ENCODE data around the gene DLGAP1.

Gene DLGAP1

DNA sequence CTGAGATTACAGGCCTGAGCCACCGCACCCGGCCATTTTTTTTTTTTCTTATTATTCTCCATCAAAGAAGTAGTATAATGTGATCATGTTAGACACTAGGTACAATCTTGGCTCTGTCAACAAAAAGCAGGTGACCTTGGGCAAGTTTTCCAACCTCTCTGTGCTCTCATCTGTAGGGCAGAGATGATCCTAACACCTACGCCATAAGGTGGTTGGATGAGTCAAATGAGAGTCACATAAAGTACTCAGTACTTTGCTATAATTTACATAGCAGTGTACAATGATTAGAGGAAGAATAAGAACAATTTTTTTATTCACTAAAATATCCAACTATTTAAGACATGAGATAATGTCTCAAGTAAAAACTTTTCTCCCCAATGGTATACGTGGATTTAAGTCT lies 876.5 kb downstream of the DLGAP1 start:
- no peak for DNase-seq (ENCODE audit: low read depth in 1 of 2, low spot score in 1 of 2)

- DNase-seq (ENCODE audit: low read depth in 1 of 2, low spot score in 1 of 2): no peak
Measured at GRCh38 chr18:3577281-3577855, 877.7 kb downstream of the DLGAP1 start.

- no peak for DNase-seq (ENCODE audit: low read depth in 1 of 2, low spot score in 1 of 2)
Measured at GRCh38 chr18:3572761-3573160, 882.3 kb downstream of the DLGAP1 start.

DNA sequence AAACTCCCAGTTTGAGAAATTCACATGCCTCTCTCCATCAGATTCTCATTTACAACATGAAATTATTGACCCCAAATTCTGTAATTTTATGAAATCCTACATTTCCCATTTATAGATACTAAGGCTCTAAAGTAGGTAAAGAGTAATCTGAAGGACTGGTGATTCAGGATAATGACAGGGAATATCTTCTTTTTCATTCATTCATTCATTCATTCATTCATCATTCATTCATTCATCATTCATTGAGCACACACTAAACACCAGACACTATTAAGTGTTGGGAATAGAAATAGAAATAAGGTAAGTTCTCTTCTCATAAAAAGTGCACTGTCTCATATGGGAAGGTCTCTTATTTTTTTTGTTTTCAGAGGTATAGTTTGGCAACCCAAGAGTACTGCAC lies 888.3 kb downstream of the DLGAP1 start:
- DNase-seq (ENCODE audit: low read depth in 1 of 2, low spot score in 1 of 2): no peak

GRCh38 chr18:3560755-3561154 lies 894.4 kb downstream of the DLGAP1 start:
- DNase-seq (ENCODE audit: low read depth in 1 of 2, low spot score in 1 of 2): no peak

DNA sequence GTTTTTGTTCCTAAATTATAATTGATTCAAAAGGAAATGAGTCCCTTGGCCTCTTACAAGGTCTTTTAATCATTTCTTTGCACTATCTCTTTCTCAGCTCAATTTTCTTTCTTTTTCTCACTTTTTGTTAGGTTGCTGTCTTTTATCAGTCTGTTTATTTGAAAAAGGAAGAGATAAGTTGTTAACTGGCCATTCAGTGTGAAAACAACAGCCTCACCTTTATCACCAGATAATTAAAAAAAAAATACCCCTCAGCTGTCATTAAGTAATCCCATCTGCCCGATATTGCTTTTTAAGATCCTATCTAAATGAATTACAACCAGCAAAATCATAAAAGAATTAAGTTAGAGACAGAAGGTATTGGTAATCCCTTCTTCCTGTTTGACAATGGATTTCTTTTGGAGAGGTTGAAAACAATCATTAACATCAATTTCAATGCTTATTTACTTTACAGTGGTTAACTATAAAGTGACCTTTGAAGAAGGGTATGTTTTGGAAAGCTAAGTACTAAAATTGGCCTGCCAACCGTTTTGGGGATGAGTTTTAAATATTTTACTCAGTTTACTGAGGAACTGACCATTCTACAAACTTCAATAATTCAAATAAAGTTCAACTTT lies 900.2 kb downstream of the DLGAP1 start:
- no peak for DNase-seq (ENCODE audit: low read depth in 1 of 2, low spot score in 1 of 2)

DNA sequence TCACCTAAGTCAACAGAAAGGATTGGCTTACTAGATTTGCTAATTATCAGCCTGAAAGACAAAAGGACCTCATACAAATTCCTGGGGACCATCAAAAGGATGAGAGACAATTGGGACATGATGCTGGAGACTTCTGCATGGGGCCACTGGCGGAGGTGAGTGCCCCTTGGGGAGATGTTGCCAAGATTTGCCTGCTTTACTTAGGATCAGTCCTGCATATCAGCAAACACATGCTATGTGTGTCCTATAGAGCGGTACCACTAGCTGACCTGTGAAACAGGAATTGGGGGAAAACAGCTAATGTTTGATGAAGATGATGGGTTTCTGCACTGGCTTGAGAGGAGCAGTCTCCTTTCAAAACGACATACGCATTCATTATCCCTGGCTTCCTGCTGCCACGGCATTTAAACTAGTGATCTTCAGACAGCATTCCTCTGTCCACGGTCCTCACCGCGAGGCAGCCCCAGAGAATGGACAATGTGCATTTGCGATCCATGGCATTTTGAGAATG lies 901.0 kb downstream of the DLGAP1 start:
- no peak for DNase-seq (ENCODE audit: low read depth in 1 of 2, low spot score in 1 of 2)

DNA sequence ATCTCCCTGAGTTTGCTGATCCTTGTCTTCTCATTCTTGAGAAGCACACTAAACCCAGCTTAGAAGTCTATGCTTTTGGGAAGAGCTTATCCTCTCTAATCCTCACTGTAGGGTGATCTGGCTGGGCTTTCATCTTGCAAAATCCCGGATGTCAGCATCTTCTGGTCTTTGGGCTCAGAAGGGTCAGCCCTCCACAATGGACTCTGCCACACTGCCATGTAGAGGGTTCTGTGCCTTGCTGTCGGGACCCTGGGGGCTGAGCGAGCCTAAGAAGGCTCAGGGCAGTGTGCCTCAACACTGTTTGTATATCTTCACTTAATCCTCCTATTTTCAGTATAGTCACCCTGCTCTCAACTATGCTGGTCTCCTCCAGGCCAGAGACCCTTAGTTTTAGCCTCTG lies 902.8 kb downstream of the DLGAP1 start:
- no peak for DNase-seq (ENCODE audit: low read depth in 1 of 2, low spot score in 1 of 2)

DNA sequence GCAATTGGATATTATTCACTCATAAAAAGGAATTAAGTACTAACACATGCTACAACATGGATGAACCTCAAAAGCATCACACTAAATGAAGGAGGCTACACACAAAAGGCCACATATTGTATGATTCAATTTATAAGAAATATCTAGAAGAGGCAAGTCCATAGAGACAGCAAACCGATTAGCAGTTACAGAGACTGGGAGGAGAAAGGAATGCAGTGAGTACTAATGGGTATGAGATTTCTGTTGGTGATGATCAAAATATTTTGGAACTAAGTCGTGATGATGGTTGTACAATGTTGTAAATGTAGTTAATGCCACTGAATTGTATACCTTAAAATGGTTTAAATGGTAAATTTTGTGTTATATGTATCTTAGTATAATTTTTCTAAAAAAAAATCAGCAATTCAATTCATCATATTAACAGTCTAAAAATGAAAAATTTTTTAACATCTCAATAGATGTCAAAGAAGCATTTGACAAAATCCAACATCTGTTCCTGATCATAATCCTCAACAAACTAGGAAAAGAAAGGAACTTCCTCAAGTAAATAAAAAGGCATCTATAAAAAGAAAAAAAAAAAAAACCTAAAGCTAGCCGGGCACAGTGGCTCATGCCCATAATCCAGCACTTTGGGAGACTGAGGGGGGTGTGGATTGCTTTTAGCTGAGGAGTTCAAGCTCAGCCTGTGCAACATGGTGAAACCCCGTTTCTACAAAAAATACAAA lies 907.1 kb downstream of the DLGAP1 start:
- no peak for DNase-seq (ENCODE audit: low read depth in 1 of 2, low spot score in 1 of 2)

DNA sequence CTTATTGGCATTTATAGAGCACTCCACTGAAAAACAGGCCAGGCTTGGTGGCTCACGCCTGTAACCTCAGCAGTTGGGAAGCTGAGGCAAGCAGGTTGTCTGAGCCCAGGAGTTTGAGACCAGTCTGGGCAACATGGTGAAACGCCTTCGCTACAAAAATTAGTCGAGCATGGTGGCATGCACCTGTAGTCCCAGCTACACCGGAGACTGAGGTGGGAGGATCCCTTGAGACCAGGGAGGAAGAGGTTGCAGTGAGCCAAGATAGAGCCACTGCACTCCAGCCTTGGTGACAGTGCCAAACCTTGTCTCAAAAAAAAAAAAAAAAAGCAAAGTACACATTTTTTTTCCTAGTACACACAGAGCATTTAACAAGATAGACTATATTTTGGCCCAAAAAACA lies 909.0 kb downstream of the DLGAP1 start:
- no peak for DNase-seq (ENCODE audit: low read depth in 1 of 2, low spot score in 1 of 2)

DNA sequence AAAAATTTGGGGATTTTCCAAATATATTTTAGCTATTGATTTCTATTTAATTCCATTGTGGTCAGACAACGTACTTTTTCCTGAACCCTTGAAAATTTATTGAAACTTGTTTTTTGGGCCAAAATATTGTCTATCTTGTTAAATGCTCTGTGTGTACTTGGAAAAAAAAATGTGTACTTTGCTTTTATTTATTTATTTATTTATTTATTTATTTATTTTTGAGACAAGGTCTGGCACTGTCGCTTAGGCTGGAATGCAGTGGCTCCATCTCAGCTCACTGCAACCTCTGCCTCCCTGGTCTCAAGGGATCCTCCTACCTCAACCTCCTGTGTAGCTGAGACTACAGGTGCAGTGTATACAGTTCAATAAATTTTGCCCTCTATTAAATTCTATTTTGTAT lies 910.6 kb downstream of the DLGAP1 start:
- no peak for DNase-seq (ENCODE audit: low read depth in 1 of 2, low spot score in 1 of 2)

DNA sequence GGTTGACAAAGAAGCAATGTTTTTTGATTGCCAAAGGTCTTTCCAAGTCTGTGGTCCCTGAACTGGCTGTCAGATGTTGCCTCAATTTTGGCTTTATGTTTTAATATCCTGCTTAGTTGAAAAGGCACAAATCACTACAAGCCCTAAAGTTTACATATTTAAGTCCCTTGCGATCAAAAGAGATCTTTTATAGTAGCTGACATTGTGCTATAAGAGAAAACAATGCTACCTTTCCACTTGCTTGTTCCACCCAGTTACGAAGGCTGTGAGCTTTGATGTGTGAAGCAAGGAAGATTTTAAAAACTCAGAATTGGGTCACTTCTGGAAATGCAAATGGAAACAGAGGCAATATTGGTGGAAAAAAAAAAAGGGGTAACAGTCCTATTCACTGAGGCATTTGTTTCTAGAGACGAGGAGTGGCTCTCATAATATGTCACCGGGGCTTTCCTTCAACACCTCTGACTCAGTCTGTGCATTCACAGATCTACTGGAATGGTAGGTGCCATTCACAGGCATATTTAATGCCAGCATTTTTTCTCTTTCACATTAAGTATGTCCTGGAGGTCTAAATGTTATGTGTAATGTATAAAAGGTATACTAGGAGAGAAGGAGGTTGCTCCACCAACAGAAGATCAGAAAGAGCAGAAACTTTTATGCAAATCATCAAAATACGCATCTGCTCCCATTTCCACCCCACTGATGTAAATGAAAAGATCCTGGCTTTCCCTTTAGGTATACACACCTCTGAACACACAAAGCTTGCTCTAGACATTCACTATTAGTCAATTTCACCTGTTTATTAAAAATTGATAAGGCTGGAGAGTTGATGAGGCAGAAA lies 913.3 kb downstream of the DLGAP1 start:
- peak in 1 of 2 donors; percentile 27 for DNase-seq (ENCODE audit: low read depth in 1 of 2, low spot score in 1 of 2)

GRCh38 chr18:3540805-3541548 lies 914.1 kb downstream of the DLGAP1 start:
- no peak for DNase-seq (ENCODE audit: low read depth in 1 of 2, low spot score in 1 of 2)

- DNase-seq (ENCODE audit: low read depth in 1 of 2, low spot score in 1 of 2): no peak
Measured at GRCh38 chr18:3538954-3539617, 916.0 kb downstream of the DLGAP1 start.

DNA sequence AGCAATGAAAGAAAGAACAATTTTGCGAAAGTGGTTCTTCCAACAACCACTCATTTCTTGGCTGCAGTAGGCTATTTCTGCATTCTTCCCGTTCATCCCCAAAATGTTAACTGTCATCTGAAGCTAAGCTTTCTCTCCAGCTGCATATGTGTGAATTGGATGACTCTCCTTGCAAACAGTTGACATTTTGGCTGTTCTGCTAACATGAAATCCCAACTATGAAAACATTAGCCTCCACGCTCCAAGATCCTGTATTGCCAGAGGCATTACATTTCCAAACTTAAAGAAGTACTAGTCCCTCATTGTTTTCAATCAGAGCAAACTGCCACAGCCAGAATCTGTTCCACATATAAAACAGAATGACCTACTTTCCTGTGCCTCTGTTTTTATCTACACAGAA lies 916.7 kb downstream of the DLGAP1 start:
- DNase-seq (ENCODE audit: low read depth in 1 of 2, low spot score in 1 of 2): no peak

DNA sequence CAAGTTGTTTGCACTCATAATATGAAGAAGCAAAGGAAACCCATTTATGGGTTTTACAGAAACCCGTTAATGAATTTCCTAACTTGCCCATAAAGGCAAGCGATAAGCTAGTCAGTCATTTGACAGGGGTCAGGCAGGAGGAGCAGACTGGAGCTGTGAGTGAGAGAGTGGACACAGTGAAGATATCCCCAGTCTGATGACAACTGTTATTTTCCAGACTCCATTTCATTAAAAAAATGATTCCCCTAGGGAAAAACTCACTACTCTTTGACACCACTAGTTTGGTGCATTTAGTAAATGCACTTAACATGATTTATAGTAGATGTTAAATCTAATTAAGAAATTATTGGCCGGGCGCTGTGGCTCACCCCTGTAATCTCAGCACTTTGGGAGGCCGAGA lies 924.3 kb downstream of the DLGAP1 start:
- DNase-seq (ENCODE audit: low read depth in 1 of 2, low spot score in 1 of 2): no peak

- no peak for DNase-seq (ENCODE audit: low read depth in 1 of 2, low spot score in 1 of 2)
Measured at GRCh38 chr18:3529601-3530000, 925.5 kb downstream of the DLGAP1 start.

- no peak for DNase-seq (ENCODE audit: low read depth in 1 of 2, low spot score in 1 of 2)
Measured at GRCh38 chr18:3529077-3529476, 926.0 kb downstream of the DLGAP1 start.

- no peak for DNase-seq (ENCODE audit: low read depth in 1 of 2, low spot score in 1 of 2)
Measured at GRCh38 chr18:3528231-3528630, 926.9 kb downstream of the DLGAP1 start.

Measured in activated CD4-positive, alpha-beta T cell treated with anti-CD3 and anti-CD28 coated beads, Interleukin-2, amount 50 U/mL, for 24 hours (primary cell).